SK-N-SH (cell line): ENCODE data around the gene NSD2. TPM values are rescaled to one million over a fixed set of nuclear protein-coding genes. Genes with fewer than 3 reads are reported as not detected.

Experiments
- CTCF ChIA-PET: fragments of 300-600, 350-600 bp; formaldehyde crosslinking; extraction: SDS; loops from one replicate; lab custom pipeline; 2021; lab: Yijun Ruan, JAX
- POLR2A ChIA-PET: fragments of 350-600 bp; sonication (Branson Sonifier 250); formaldehyde crosslinking; extraction: SDS; loops from one replicate; lab custom pipeline; 2020; ENCODE audit warnings: antibody characterized with exemption, inconsistent platforms; lab: Yijun Ruan, JAX
- DNase-seq: peaks from one replicate; pipeline ENCODE4 v3.0.0; 2012
- H2AFZ ChIP-seq: fragments of 200-600 bp; sonication (generic); 2 replicates; pipeline ENCODE4 v1.8.1; 2016; ENCODE audit warnings: antibody characterized with exemption, mild to moderate bottlenecking, low read depth
- H3F3A ChIP-seq: fragments of 200-600 bp; sonication (generic); replicated peaks from 2 replicates; pipeline ENCODE3; 2016; ENCODE audit warnings: antibody characterized with exemption, mild to moderate bottlenecking; ENCODE audit not compliant: insufficient read depth
- H3K27ac ChIP-seq, 2 experiments: fragments of 200-500 bp in 1 of 2; fragments of 200-600 bp in 1 of 2; sonication (Bioruptor generic) in 1 of 2; sonication (generic), shearing (Covaris generic) in 1 of 2; 2 replicates each; pipeline versions ENCODE4 v1.5.1 to v1.6.1; 2014 to 2016; ENCODE audit warnings: low read depth in 2 of 2, inconsistent platforms in 1 of 2, low read length in 1 of 2, mild to moderate bottlenecking in 1 of 2, mixed read lengths in 1 of 2
- H3K27me3 ChIP-seq: fragments of 200-600 bp; sonication (generic), shearing (Covaris generic); 2 replicates; pipeline ENCODE4 v1.6.1; 2016; ENCODE audit warnings: mixed run types; ENCODE audit not compliant: insufficient read depth
- H3K36me3 ChIP-seq, 2 experiments: fragments of 200-500 bp in 1 of 2; fragments of 200-600 bp in 1 of 2; sonication (Bioruptor generic) in 1 of 2; sonication (generic) in 1 of 2; replicated peaks in 1 of 2; 2 replicates each; pipeline versions ENCODE3 to v1.5.1; 2014 to 2016; ENCODE audit warnings: low read length in 1 of 2, mild to moderate bottlenecking in 1 of 2; ENCODE audit not compliant: insufficient read depth in 2 of 2, control insufficient read depth in 1 of 2
- H3K4me1 ChIP-seq, 2 experiments: fragments of 200-500 bp in 1 of 2; fragments of 200-600 bp in 1 of 2; sonication (Bioruptor generic) in 1 of 2; sonication (generic), shearing (Covaris generic) in 1 of 2; 2 replicates each; pipeline versions ENCODE4 v1.5.1 to v1.6.1; 2014 to 2016; ENCODE audit warnings: low read depth in 1 of 2, low read length in 1 of 2, mixed run types in 1 of 2; ENCODE audit not compliant: insufficient read depth in 2 of 2, control insufficient read depth in 1 of 2
- H3K4me2 ChIP-seq: fragments of 200-600 bp; sonication (generic), shearing (Covaris generic); 2 replicates; pipeline ENCODE4 v1.6.1; 2017; ENCODE audit warnings: mixed run types
- H3K4me3 ChIP-seq, 2 experiments: fragments of 200-500 bp in 1 of 2; fragments of 200-600 bp in 1 of 2; sonication (Bioruptor generic) in 1 of 2; sonication (generic), shearing (Covaris generic) in 1 of 2; 2 replicates each; pipeline versions ENCODE4 v1.5.1 to v1.8.1; 2014 to 2016; ENCODE audit warnings: low read depth in 2 of 2, inconsistent platforms in 1 of 2, low read length in 1 of 2, mild to moderate bottlenecking in 1 of 2, mixed read lengths in 1 of 2, moderate library complexity in 1 of 2
- H3K79me2 ChIP-seq: fragments of 200-600 bp; sonication (generic); 2 replicates; pipeline ENCODE4 v1.8.1; 2017; ENCODE audit warnings: mild to moderate bottlenecking; ENCODE audit not compliant: insufficient read depth
- H3K9ac ChIP-seq: fragments of 200-600 bp; sonication (generic); 2 replicates; pipeline ENCODE4 v1.6.1; 2017; ENCODE audit warnings: mixed run types
- H3K9me2 ChIP-seq: fragments of 200-600 bp; sonication (generic); 2 replicates; pipeline ENCODE4 v1.6.1; 2017; ENCODE audit warnings: mixed run types
- H3K9me3 ChIP-seq: fragments of 200-600 bp; sonication (generic); 2 replicates; pipeline ENCODE4 v1.6.1; 2017; ENCODE audit warnings: mixed run types, mild to moderate bottlenecking, moderate library complexity
- H4K20me1 ChIP-seq: fragments of 200-600 bp; sonication (generic); 2 replicates; pipeline ENCODE4 v1.6.1; 2017; ENCODE audit warnings: mild to moderate bottlenecking, mixed run types; ENCODE audit not compliant: insufficient read depth
- CTCF ChIP-seq: fragments of 200-600 bp; sonication (generic); IDR thresholded peaks from 2 replicates; pipeline ENCODE4 v1.6.1; 2017; ENCODE audit warnings: antibody characterized with exemption, mild to moderate bottlenecking, moderate library complexity
- EZH2phosphoT487 ChIP-seq: fragments of 200-600 bp; sonication (generic); IDR thresholded peaks from 2 replicates; pipeline ENCODE4 v1.6.1; 2017; ENCODE audit warnings: low read depth, mixed run types, mild to moderate bottlenecking, antibody characterized with exemption, moderate library complexity, borderline replicate concordance
- FOXJ3 ChIP-seq: sonication (generic); formaldehyde crosslinking; IDR thresholded peaks from 2 replicates; pipeline ENCODE4 v1.5.1; 2020; ENCODE audit warnings: mild to moderate bottlenecking, missing genetic modification reagents
- FOXM1 ChIP-seq: IDR thresholded peaks from 2 replicates; pipeline ENCODE4 v1.4.0; 2012; ENCODE audit warnings: low read depth, mild to moderate bottlenecking
- GABPA ChIP-seq: IDR thresholded peaks from 2 replicates; pipeline ENCODE4 v1.4.0; 2012; ENCODE audit warnings: low read depth, mild to moderate bottlenecking
- GATA2 ChIP-seq: sonication (generic); formaldehyde crosslinking; IDR thresholded peaks from 2 replicates; pipeline ENCODE4 v1.5.0; 2020; ENCODE audit warnings: mild to moderate bottlenecking, missing genetic modification reagents
- IRF3 ChIP-seq: fragments of 150-350 bp; IDR thresholded peaks from 2 replicates; pipeline ENCODE4 v1.6.1; 2016; ENCODE audit warnings: mild to moderate bottlenecking, low read depth, low read length
- JUND ChIP-seq: IDR thresholded peaks from 2 replicates; pipeline ENCODE4 v1.4.0; 2012
- RAD21 ChIP-seq: IDR thresholded peaks from 2 replicates; pipeline ENCODE4 v1.6.1; 2012; ENCODE audit warnings: mild to moderate bottlenecking, low read length
- REST ChIP-seq: IDR thresholded peaks from 2 replicates; pipeline ENCODE4 v1.6.1; 2012; ENCODE audit warnings: mild to moderate bottlenecking, low read depth, low read length, moderate library complexity
- TEAD4 ChIP-seq: IDR thresholded peaks from 2 replicates; pipeline ENCODE4 v1.4.0; 2012; ENCODE audit warnings: mild to moderate bottlenecking, borderline replicate concordance; ENCODE audit not compliant: insufficient read depth
- USF1 ChIP-seq: IDR thresholded peaks from 2 replicates; pipeline ENCODE4 v1.4.0; 2012; ENCODE audit warnings: low read depth, borderline replicate concordance
- WGBS: methylation state at CpG from one replicate; pipeline ENCODE4 v1.1.6; 2017; ENCODE audit warnings: low lambda C conversion rate; 5-methylcytosine and 5-hydroxymethylcytosine counted together
- polyA plus RNA-seq, 3 experiments: library from polyadenylated mRNA; depleted of rRNA; stranded (reverse); fragments of >200 nt; gene quantifications; 2 replicates each; pipeline ENCODE4 v1.2.3, GENCODE V29; 2012

Gene NSD2
- polyA plus RNA-seq, 1 of the 3 experiments (the other 2 are of a cell fraction): 34.2 TPM

- no peak overlapping the region for H2AFZ ChIP-seq
- peaks cover 78% of the 10 kb centered on the region for H3K79me2 ChIP-seq
- H3F3A ChIP-seq: peaks cover 5% of the 10 kb centered on the region
- no peaks in the 10 kb centered on the region for H3K9me3 ChIP-seq
- H3K4me1 ChIP-seq: peaks cover 0 to 5% of the 10 kb centered on the region in 2 experiments; a peak in 1 of 4 replicates
- ChIA-PET POLR2A (no interaction called here), CTCF (interaction anchor here (0.7 to 0.8 kb wide), 2 partner anchors 26 to 35 kb away, joined by 3 read pairs; no protein-coding TSS in a partner anchor)
- TF ChIP-seq IRF3 (no peak), TEAD4 (no peak), CTCF (no peak), USF1 (no peak), FOXJ3 (CRISPR knock-in tag) (no peak), GATA2 (CRISPR knock-in tag) (no peak), RAD21 (no peak), REST (no peak), JUND (no peak), GABPA (no peak), FOXM1 (no peak), EZH2phosphoT487 (no peak)
- no peak for DNase-seq
- no peak overlapping the region for H3K27ac ChIP-seq
- H3K36me3 ChIP-seq: peaks cover 47 to 69% of the 10 kb centered on the region in 2 experiments
- H3K27me3 ChIP-seq: no peaks in the 10 kb centered on the region
- no peak overlapping the region for H3K4me2 ChIP-seq
- H3K9ac ChIP-seq: no peak overlapping the region
- H3K4me3 ChIP-seq: no peak overlapping the region
- no peaks in the 10 kb centered on the region for H3K9me2 ChIP-seq
- H4K20me1 ChIP-seq: peaks cover 9% of the 10 kb centered on the region; the same call in 1 of the 2 replicates
- 95% methylated on average over 1 of the region's 1 CpG for WGBS
These were observed 74.7 kb downstream of the NSD2 start for GRCh38 chr4:1945912-1946311.
